HG02943 (cell line): ENCODE results near the gene FITM1.

Experiments used
- ATAC-seq: cut with Tn5 transposase; IDR thresholded peaks from one replicate; pipeline ENCODE4 v1.9.1; 2021; ENCODE audit warnings: mild to moderate bottlenecking, low read depth, moderate library complexity; ENCODE audit not compliant: unreplicated experiment

FITM1 gene

DNA sequence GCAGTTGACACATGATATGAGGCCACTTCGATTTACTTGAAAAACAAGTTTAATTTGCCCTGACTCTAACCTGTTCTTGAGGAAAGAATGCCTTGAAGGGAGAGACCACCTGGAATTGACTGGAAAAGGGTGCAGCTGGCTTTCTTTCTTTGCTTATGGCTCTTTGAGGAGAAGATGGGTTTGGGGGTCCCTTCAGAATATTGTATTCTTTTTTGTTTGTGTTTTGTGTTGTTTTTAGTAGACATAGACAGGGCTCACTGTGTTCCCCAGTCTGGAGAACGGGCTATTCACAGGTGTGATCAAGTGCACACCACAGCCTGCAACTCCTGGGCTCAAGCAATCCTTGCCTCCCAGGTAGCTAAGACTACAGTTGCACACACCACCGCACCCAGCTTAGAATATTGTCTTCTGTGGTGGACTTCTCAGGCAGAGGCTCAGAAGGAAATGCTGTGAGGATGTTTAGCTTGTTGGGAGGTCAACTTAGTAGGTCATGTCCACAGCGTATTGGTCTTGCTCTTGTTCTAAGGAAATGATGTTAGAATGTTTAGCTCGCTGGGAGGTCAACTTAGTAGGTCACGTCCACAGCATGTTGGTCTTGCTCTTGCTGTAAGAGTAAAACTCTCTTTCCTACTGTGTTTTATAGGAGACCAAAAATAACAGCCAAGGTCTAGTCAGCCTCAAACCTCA is 14.2 kb upstream of the FITM1 start:
- ATAC-seq: no peak

DNA sequence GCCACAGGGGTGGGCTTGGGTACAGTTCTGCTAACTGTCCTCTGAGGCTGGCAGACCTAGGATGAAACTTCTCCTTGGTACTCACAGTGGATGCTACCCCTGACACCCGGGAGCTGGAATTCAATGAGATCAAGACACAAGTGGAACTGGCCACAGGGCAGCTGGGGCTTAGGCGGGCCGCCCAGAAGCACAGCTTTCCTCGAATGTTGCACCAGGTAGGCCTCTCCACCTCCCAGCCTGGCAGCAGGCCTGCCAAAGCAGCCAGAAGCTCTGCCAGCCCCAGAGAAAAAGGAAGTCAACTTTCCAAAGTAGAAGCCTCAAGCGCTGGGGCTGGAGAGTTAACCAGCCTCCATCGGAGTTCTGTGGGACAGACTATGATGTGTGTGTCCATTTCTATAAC is 13.3 kb upstream of the FITM1 start:
- no peak for ATAC-seq

DNA sequence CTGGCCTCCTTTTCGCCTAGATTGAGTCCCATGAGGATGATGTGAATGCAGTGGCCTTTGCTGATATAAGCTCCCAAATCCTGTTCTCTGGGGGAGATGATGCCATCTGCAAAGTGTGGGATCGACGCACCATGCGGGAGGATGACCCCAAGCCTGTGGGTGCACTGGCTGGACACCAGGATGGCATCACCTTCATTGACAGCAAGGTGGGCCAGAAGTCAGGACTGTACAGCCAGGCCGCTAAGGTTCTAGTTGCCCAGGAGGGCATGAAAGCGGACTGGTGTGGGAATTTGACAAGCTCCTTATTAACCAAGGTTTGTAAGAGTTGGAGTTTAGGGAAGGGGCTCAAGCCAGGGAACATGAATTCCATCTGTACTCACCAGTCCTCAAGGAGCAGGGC is 10.8 kb upstream of the FITM1 start:
- ATAC-seq: no peak

DNA sequence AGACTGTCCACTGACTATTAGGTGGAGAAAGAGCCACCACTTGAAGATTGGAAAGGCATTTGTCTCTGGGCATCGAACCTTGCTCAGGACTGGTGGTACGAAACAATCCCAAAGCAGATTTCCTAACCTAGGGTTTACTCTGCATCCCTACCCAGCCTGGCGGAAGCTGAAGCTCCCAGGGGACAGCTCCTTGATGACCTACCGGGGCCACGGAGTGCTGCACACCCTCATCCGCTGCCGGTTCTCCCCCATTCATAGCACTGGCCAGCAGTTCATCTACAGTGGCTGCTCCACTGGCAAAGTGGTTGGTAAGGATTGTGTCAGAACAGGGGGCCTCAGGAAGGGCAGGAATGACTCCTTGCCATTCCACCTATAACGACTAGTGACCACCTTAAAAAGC is 9.2 kb upstream of the FITM1 start:
- no peak for ATAC-seq

DNA sequence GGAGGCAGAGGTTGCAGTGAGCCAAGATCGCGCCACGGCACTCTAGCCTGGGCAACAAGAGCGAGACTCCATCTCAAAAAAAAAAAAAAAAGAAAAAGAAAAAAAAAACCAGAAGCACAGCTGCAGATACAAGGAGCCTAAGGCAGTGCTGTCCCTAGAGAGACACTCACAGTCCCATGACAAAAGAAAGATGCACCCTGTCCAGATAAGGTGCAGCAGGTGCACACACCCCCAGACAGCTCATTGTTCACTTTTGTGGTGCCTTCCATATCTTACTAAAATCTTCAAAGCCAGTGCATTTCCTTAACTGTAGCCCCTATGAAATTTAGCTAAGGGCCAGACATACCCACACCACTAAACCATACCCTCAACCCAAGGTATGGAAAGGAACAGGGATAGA is 8.0 kb upstream of the FITM1 start:
- no peak for ATAC-seq

DNA sequence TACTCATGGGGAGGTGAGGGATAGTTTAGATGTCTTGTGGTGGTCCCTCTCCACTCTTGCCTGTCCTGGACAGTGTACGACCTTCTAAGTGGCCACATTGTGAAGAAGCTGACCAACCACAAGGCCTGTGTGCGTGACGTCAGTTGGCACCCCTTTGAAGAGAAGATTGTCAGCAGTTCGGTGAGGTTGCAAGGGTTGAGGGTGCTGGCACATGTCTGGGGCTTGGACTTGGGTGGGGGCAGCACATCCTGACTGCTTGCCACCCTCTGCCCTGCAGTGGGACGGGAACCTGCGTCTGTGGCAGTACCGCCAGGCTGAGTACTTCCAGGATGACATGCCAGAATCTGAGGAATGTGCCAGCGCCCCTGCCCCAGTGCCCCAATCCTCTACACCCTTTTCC is 7.6 kb upstream of the FITM1 start:
- ATAC-seq: no peak

DNA sequence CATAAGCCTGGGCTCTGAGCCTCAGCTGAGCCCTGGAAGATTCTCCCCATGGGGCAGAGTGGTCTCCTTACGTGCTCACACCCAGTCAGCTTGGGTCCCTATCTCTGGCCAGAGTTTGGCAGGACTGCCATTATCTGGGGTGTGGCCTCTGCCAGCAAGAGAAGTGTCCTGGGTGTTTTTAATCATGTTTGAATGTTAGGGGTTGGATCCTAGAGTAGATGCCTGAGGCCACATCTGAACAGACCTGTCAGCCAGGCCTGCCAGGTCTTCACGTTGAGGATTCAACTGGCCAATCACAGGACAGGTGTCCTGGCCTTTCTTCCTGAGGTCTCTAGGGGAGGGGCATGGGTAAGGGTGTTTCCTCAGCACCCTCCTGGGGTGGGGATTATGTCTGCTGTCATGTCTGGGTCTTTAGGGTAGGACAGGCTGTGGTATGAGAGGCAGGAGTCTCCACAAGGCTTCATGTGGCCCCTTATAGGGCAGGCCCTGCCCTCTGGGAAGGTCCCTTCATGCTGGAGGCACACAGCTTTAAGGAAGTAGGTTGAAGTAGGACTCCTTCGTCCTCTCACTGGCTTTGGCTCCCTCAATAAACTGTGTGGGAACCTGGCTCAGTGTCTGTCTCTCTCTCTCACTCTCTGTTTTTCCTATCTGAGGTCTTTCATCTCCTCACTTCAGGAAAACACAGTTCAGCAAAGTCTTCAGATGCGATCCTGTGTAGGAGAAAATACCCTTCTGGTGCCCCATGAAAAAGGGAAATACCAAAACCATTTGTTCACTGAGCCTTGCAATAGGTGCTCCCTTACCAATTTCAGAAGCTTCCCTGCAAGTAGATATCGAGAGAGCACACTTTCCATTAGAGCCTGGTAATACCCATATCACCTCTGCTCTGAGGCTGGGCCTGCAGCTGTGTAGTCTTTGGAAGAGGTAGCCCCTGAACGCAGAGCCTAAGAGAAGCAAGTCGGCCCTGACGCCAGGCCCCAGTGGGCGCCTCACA is 6.7 kb upstream of the FITM1 start:
- ATAC-seq: no peak

DNA sequence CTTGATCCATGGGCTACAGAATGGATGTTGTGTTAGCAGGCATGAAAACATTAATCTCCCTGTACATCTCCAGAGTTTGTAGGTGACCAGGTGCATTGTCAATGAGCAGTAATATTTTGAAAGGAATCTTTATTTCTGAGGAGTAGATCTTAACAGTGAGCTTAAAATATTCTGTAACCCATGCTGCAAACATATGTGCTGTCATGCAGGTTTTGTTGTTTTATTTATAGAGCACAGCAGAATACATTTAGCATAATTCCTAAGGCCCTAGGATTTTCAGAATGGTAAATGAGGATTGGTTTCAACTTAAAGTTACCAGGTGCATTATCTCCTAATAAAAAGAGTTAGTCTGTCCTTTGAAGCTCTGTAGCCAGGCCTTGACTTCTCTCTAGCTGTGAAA is 3.5 kb upstream of the FITM1 start:
- ATAC-seq: no peak

DNA sequence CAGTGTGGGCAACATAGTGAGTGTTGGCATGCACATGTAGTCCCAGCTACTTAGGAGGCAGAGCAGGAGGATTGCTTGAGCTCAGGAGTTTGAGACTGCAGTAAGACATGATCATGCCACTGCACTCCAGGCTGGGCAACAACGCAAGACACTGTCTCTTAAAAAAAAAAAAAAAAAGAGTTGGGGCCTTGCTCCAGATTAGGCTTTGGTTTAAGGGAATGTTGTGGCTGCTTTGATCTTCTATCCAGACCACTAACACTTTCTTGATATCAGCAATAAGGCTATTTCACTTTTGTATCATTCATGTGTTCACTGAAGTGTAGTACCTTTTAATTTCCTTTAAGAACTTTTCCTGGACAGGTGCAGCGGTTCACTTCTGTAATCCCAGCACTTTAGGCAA is 2.8 kb upstream of the FITM1 start:
- no peak for ATAC-seq

DNA sequence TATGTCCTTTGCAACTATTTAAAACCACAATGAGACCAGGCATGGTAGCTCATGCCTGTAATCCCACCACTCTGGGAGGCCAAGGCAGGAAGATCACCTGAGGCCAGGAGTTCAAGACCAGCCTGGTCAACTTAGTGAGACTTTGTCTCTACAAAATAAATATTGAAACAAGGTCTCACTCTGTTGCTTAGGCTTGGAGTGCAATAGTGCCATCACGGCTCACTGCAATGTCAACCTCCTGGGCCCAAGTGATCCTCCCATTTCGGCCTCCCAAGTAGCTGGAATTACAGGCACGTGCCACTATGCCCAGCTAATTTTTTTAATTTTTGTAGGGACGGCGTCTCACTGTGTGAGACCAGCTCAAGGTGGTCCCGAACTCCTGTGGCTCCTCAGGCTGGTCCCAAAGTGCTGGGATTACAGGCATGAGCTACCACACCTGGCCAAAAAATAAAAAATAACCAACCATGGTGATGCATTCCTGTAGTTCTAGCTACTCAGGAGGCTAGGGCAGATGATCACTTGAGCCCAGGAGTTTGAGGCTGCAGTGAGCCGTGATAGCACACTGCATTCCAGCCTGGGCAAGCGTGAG is 955 bp upstream of the FITM1 start:
- ATAC-seq: no peak

DNA sequence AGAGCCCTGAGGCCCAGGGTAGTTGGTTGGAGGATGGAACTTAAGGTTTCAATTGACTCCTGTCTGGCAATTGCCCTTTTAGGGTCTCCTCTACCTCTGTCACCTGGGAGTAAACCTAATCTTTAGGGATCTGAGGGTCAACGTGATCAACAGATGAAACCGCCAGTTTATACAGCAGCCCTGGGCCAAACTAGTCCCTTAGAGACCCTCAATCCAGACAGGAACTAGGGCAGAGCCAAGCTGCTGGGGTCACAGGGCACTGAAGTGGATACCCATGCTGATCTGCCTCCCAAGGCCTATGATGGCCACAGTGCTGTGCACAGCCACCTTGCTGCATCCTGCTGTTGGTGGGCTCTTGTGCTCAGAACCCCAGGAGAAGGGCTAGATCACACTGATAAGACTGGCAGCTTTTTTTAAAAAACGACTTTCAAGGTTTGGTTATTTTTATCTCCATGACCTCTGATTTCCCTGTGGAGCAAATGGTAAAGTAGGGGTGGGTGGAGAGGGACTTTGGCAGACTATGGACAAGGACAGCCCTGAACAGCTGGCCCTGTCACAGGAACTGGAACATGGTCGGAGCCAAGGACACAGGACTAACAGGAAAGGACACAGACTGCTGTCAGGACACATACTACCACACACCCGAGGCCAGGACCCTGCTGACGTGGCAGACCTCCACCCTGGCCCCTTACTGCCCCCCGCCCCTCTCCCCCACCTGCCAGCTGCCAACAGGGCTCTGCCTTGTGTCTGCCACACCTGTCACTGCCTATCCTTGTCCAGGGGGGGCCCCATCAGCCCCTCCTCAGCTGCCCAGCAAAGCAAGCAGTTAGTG is 474 bp downstream of the FITM1 start:
- ATAC-seq: no peak

DNA sequence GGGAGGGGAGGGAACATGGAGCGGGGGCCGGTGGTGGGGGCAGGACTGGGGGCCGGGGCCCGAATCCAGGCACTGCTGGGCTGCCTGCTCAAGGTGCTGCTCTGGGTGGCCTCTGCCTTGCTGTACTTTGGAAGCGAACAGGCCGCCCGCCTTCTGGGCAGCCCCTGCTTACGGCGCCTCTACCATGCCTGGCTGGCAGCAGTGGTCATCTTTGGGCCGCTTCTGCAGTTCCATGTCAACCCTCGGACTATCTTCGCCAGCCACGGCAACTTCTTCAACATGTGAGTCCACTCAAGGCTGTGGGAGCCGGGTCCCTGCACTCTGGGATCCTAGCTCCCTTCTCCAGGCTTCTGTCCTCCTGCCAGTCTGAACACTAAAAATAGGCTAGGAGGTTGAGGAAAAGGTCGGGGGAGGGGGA is 1.1 kb downstream of the FITM1 start:
- no peak for ATAC-seq

DNA sequence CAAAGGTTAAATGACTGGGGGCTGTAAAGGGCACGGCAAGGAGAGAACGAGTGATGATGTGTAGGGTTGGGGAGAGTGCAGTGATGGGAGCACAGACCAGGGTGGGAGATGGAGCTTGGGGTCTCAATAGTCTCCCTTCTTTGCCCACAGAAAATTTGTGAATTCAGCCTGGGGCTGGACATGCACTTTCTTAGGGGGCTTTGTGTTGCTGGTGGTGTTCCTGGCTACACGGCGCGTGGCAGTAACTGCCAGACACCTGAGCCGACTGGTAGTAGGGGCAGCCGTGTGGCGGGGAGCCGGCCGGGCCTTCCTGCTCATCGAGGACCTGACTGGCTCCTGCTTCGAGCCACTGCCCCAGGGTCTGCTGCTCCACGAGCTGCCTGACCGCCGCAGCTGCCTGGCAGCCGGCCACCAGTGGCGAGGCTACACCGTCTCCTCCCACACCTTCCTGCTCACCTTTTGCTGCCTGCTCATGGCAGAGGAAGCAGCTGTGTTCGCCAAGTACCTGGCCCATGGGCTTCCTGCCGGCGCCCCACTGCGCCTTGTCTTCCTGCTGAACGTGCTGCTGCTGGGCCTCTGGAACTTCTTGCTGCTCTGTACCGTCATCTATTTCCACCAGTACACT is 1.7 kb downstream of the FITM1 start:
- ATAC-seq: no peak

DNA sequence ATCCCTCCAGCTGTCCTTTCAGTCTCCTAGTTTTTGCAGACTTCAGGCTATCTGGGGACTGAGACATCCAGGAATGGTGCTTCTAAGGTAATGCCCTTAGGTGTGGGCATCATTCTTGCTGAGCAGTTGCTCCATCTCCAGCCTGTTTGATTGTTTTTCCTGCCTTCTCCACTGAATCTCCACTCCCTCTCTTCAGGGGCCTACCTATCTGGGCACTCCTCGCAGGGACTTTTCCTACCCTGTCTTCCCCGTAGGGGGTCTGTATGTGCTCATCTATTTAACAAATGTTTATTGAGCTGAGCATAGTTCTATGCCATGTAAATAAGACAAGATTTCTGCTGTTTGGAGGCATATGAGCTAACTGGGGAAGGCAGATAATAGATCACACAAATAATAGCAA is 2.5 kb downstream of the FITM1 start:
- ATAC-seq: no peak

DNA sequence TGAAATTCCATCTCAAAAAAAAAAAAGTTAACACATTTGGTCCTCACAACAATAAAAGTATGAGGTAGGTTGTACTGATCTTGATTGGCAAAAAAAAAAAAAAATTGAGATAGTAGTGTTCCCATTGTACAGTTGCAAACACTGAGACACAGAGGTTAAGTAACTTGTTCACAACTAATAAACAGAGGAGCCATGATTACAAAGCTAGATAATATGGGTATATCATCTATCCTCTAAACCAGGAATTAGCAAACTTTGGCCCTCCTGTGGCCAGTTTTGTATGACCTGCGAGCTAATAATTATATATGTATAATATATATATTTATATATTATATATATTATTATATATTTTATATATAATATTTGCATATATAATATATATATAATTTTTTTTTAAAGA is 3.3 kb downstream of the FITM1 start:
- ATAC-seq: no peak

DNA sequence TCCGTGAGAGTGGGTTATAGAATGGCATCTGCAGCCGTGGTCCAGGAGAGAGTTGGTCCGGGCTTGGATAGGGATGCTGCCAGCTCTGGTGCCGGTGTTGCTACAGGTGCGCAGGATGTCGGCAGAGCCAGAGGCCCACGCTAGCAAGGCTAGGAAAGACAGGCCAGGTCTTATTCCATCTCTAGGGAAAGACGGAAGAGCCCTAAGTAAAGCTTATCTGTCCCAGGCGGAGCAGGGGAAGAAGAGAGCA is 5.0 kb downstream of the FITM1 start:
- peak; percentile 17 for ATAC-seq

DNA sequence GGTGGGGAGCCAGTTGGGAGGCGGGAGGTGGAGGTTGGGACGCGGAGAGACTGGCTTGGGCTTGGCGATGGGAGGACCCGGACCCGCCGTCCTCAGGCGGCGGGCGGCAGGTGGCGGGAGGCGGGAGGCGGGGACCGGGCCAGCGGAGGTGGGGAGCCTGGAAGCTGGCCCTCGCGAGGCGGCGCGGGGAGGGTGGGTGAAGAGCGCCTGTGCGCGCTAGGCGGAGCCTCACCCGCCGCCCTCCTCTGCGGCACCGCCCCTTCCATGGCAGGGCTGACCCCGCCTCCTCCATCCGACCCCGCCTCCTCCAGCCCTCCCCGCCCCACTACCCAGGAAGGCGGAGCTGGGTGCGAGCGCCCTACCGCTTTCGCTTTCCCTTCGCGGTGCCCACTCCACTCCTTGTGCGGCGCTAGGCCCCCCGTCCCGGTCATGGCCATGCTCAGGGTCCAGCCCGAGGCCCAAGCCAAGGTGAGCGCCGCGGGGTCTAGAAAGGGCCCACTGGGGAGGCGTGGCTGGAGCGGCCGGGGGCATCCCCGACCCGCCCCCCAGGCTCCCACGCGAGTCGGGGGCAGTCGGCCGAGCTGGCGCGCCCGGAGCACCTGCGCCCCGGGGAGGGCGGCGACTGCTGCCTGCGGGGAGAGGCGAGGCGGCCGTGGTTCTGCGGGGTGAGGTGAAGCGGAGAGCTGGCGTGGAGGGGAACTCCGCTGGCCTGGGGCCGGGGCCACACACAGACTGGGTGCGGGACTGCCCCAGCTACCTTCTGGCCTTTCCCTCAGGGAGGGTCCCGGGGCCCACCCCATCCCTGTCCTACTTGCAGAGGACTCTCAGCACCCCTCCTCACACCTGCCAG is 5.6 kb downstream of the FITM1 start, which contains the start of gene PSME1:
TSS of gene PSME1 (plus strand) at position 361 of the 850 bp plus-strand sequence. CDS start at position 430, 69 bp downstream.
- peak; percentile 79 for ATAC-seq

DNA sequence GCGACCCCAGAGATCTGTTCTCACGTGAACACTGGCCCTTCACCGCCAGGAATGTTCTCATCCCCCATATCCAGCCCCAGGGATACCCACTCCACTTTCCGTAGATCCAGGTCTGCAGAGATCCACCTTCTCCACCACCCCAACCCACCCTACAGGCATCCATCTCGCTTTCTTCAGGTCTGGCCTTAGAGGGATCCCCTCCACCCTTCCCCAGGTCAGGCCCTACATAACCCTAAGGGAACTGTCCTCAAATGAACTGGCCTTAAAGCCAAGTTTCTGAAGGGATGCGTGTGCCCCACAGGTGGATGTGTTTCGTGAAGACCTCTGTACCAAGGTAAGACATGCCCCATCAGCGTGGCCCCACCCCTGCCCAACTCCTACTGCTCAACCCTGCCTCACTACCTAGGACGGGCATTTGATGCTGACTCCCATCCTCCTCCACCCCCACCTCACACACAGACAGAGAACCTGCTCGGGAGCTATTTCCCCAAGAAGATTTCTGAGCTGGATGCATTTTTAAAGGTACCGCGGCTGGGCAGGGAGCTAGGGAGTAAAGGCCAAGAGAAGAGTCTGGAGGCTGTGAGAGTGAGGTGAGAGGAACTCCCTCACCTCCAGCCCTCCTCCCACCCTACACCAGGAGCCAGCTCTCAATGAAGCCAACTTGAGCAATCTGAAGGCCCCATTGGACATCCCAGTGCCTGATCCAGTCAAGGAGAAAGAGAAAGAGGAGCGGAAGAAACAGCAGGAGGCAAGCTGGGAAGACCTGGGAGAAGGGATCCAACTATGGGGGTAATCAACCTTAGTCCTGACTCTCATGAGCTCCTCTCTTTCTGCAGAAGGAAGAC is 6.4 kb downstream of the FITM1 start:
- ATAC-seq: no peak
